SU-DHL-6 (cell line): ENCODE measurements around the gene UMAD1.

ENCODE experiments used
- CTCF ChIP-seq: fragments of 200-600 bp; sonication (generic); IDR thresholded peaks from one replicate; pipeline ENCODE4 v1.5.1; 2017; ENCODE audit warnings: antibody characterized with exemption, mild to moderate bottlenecking, low read length, moderate library complexity; ENCODE audit not compliant: insufficient read depth, poor library complexity, severe bottlenecking
- EZH2phosphoT487 ChIP-seq: fragments of 200-600 bp; sonication (generic), shearing (Covaris generic); conservative IDR thresholded peaks from 2 replicates; pipeline ENCODE4 v1.6.1; 2018; ENCODE audit warnings: mild to moderate bottlenecking, antibody characterized with exemption, low read length, moderate library complexity, mixed read lengths

- TF ChIP-seq CTCF: no peak
- no peak for TF ChIP-seq EZH2phosphoT487
These were observed 181.0 kb downstream of the UMAD1 start for GRCh38 chr7:7821517-7821916.
